Lower leg skin (tissue), 4 donors: Measurements from ENCODE around the gene PDE1A. TPM values are rescaled to one million over a fixed set of nuclear protein-coding genes. Genes with fewer than 3 reads are reported as not detected.

Source experiments
- DNase-seq, 2 donors: peaks; one replicate each; pipeline ENCODE4 v3.0.0-alpha.2; 2019; ENCODE audit warnings: low spot score in 2 of 2
- H3K4me3 ChIP-seq: fragments of 200-600 bp; sonication (generic); 2 replicates; pipeline ENCODE4 v1.5.1; 2017; ENCODE audit warnings: mild to moderate bottlenecking, low read depth; ENCODE audit not compliant: poor library complexity, severe bottlenecking
- CTCF ChIP-seq, 3 donors: fragments of 450-650 bp; IDR thresholded peaks; one replicate each; pipeline ENCODE4 v1.5.1; 2016; ENCODE audit warnings: antibody characterized with exemption in 3 of 3, mild to moderate bottlenecking in 3 of 3, moderate library complexity in 2 of 3
- POLR2A ChIP-seq, 2 donors: fragments of 450-650 bp; IDR thresholded peaks; one replicate each; pipeline ENCODE4 v1.6.1; 2016 to 2017; ENCODE audit warnings: antibody characterized with exemption in 2 of 2, mild to moderate bottlenecking in 1 of 2, moderate library complexity in 1 of 2
- WGBS, 2 donors: methylation state at CpG; one replicate each; pipeline ENCODE4 v1.1.5; 2018; 5-methylcytosine and 5-hydroxymethylcytosine counted together
- intact Hi-C: fragments of 100-400 bp; cut with DNase I; formaldehyde crosslinking; loops from one replicate; pipeline ENCODE4 v1.15.0; 2023; ENCODE audit warnings: low total_unique reads
- total RNA-seq, 4 donors: library from RNA; depleted of rRNA; stranded (reverse); fragments of >200 nt; gene quantifications; one replicate each; pipeline ENCODE4 v1.1.0, GENCODE V29; 2016

PDE1A gene
- total RNA-seq, 4 donors from 2014 or later, result 0.11 to 4.3 (median 2.2) TPM

GRCh38 chr2:182181381-182181780 is 245.5 kb downstream of the PDE1A start:
- no peak for DNase-seq
- 82 to 89% methylated on average over 3 of the region's 3 CpGs for WGBS, 2 donors
- no peak overlapping the region for H3K4me3 ChIP-seq
- intact Hi-C loops, result loop anchor here (10.0 kb wide), 1 partner anchor 473 kb away; no protein-coding TSS in a partner anchor
- no peak for TF ChIP-seq POLR2A (IDR thresholded peaks at IDR 0.05)
- no peak for TF ChIP-seq CTCF (IDR thresholded peaks at IDR 0.05)

DNA sequence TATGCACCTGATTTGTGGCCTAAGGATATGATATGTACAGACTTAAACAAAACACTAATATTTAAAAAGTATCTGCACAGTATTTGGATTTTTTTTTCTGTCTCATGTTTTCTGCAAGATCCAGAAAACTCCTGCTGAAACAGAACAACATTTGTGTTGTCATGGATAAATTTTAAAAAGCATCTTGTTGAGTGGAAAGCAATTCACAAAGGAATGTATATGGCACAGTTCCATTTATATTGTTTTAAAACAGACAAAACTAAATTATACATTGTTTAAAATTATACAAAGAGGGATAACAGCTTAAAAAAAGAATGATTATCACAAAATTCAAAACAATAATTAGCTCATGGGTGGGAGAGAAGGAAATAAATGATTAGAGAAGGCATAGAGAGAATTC is 247.7 kb downstream of the PDE1A start:
- no peak for TF ChIP-seq POLR2A (IDR thresholded peaks at IDR 0.05)
- TF ChIP-seq CTCF (IDR thresholded peaks at IDR 0.05), result no peak
- DNase-seq, result no peak
- H3K4me3 ChIP-seq, result no peak overlapping the region
- intact Hi-C loops, result no loop called here

- WGBS, 2 donors, result 59 to 60% methylated on average over 5 of the region's 5 CpGs
- TF ChIP-seq CTCF (IDR thresholded peaks at IDR 0.05), result no peak
- no peak for TF ChIP-seq POLR2A (IDR thresholded peaks at IDR 0.05)
- intact Hi-C loops, result no loop called here
- DNase-seq, result no peak
- H3K4me3 ChIP-seq, result no peak overlapping the region
These were observed 252.8 kb downstream of the PDE1A start for GRCh38 chr2:182173944-182174622.

- DNase-seq, result no peak
- H3K4me3 ChIP-seq, result no peak overlapping the region
- TF ChIP-seq CTCF (IDR thresholded peaks at IDR 0.05) (no peak), POLR2A (IDR thresholded peaks at IDR 0.05) (no peak)
- intact Hi-C loops, result no loop called here
- 85 to 92% methylated on average over 3 of the region's 3 CpGs for WGBS, 2 donors
These were observed 256.5 kb downstream of the PDE1A start for GRCh38 chr2:182170341-182170740.

- DNase-seq, result no peak
- WGBS, 2 donors, result 79% methylated on average over 4 of the region's 4 CpGs
- H3K4me3 ChIP-seq, result no peak overlapping the region
- intact Hi-C loops, result no loop called here
- TF ChIP-seq POLR2A (IDR thresholded peaks at IDR 0.05) (no peak), CTCF (IDR thresholded peaks at IDR 0.05) (no peak)
These were observed 259.0 kb downstream of the PDE1A start for GRCh38 chr2:182167882-182168281.

DNA sequence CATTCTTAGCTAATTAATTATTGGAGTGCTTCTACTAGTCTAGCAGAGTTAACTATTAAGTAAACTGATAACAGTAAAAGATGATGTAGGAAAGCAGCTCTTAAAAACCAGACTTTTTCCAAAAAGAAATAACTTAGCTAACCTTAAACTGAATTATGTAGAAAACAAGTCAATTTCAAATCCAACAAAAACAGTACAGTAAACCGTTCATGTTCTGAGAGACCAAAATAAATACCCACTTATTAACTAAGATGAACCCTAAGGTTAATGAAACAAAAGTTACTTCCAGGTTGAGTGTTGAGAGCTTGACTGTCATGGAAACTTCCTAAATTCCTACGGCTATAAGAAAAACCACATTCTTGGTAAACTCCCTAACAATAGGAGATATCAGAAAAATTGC is 260.0 kb downstream of the PDE1A start:
- no peak for DNase-seq
- 68 to 81% methylated on average over 2 of the region's 2 CpGs for WGBS, 2 donors
- intact Hi-C loops, result no loop called here
- no peak overlapping the region for H3K4me3 ChIP-seq
- no peak for TF ChIP-seq POLR2A (IDR thresholded peaks at IDR 0.05)
- no peak for TF ChIP-seq CTCF (IDR thresholded peaks at IDR 0.05)
